Activated naive CD4-positive, alpha-beta T cell treated with anti-CD3 and anti-CD28 coated beads, Interleukin-2, amount 50 U/mL, for 24 hours (primary cell): ENCODE data around the gene ANKRD18A.

ENCODE experiments used
- H3K27ac Mint-ChIP-seq: one replicate; pipeline ENCODE4 v1.8.0; 2021; ENCODE audit warnings: mild to moderate bottlenecking, mixed read lengths
- H3K27me3 Mint-ChIP-seq: one replicate; pipeline ENCODE4 v1.8.0; 2021; ENCODE audit warnings: mixed read lengths
- H3K36me3 Mint-ChIP-seq: one replicate; pipeline ENCODE4 v1.8.0; 2021; ENCODE audit warnings: mixed read lengths
- H3K4me1 Mint-ChIP-seq: one replicate; pipeline ENCODE4 v1.8.0; 2021; ENCODE audit warnings: mixed read lengths
- H3K4me3 Mint-ChIP-seq: one replicate; pipeline ENCODE4 v1.8.0; 2021; ENCODE audit warnings: mild to moderate bottlenecking, mixed read lengths
- H3K9me3 Mint-ChIP-seq: one replicate; pipeline ENCODE4 v1.8.0; 2021; ENCODE audit warnings: mixed read lengths

The ANKRD18A gene

GRCh38 chr9:38620483-38621433, at the start of gene ANKRD18A:
Gene ANKRD18A (minus strand): TSS chr9:38620596. CDS start chr9:38620285, 311 bp downstream.
- peaks cover 7% of the 10 kb centered on the region for H3K27me3 Mint-ChIP-seq
- peak within 1 kb of the TSS; percentile 95 for H3K27ac Mint-ChIP-seq
- H3K4me1 Mint-ChIP-seq = peaks cover 24% of the 10 kb centered on the region

GRCh38 chr9:38668791-38669466, 48.5 kb upstream of the ANKRD18A start:
- Mint-ChIP-seq H3K27me3 (no peaks in the 10 kb centered on the region), H3K4me1 (no peaks in the 10 kb centered on the region)

More at GRCh38 chr9:38620483-38621433, at the start of gene ANKRD18A:
- H3K9me3 Mint-ChIP-seq = peaks cover 3% of the 10 kb centered on the region
- peaks cover 2% of the 10 kb centered on the region for H3K36me3 Mint-ChIP-seq
- H3K4me3 Mint-ChIP-seq = peak within 1 kb of the TSS; percentile 90

GRCh38 chr9:38662763-38663593, 42.6 kb upstream of the ANKRD18A start:
- H3K27ac Mint-ChIP-seq = no peak overlapping the region
- no peaks in the 10 kb centered on the region for H3K36me3 Mint-ChIP-seq
- no peaks in the 10 kb centered on the region for H3K27me3 Mint-ChIP-seq
- no peaks in the 10 kb centered on the region for H3K9me3 Mint-ChIP-seq
- no peak overlapping the region for H3K4me3 Mint-ChIP-seq
- no peaks in the 10 kb centered on the region for H3K4me1 Mint-ChIP-seq

More at GRCh38 chr9:38668791-38669466, 48.5 kb upstream of the ANKRD18A start:
- no peak overlapping the region for H3K27ac Mint-ChIP-seq
- H3K4me3 Mint-ChIP-seq = no peak overlapping the region
- no peaks in the 10 kb centered on the region for H3K36me3 Mint-ChIP-seq
- no peaks in the 10 kb centered on the region for H3K9me3 Mint-ChIP-seq

- H3K9me3 Mint-ChIP-seq = no peaks in the 10 kb centered on the region
- H3K36me3 Mint-ChIP-seq = no peaks in the 10 kb centered on the region
- peaks cover 6% of the 10 kb centered on the region for H3K27me3 Mint-ChIP-seq
- no peaks in the 10 kb centered on the region for H3K4me1 Mint-ChIP-seq
- H3K4me3 Mint-ChIP-seq = no peak overlapping the region
- no peak overlapping the region for H3K27ac Mint-ChIP-seq
Measured at GRCh38 chr9:38659538-38659937, 39.1 kb upstream of the ANKRD18A start.

GRCh38 chr9:38656896-38657295, 36.5 kb upstream of the ANKRD18A start:
- Mint-ChIP-seq H3K27ac (no peak overlapping the region), H3K4me3 (no peak overlapping the region), H3K9me3 (no peaks in the 10 kb centered on the region), H3K36me3 (no peaks in the 10 kb centered on the region), H3K27me3 (peaks cover 7% of the 10 kb centered on the region), H3K4me1 (no peaks in the 10 kb centered on the region)

GRCh38 chr9:38652486-38652885, 32.1 kb upstream of the ANKRD18A start:
- Mint-ChIP-seq H3K4me3 (no peak overlapping the region), H3K9me3 (no peaks in the 10 kb centered on the region), H3K27me3 (peaks cover 9% of the 10 kb centered on the region), H3K27ac (no peak overlapping the region), H3K36me3 (no peaks in the 10 kb centered on the region), H3K4me1 (no peaks in the 10 kb centered on the region)

- Mint-ChIP-seq H3K27ac (no peak overlapping the region), H3K36me3 (no peaks in the 10 kb centered on the region), H3K9me3 (no peaks in the 10 kb centered on the region), H3K27me3 (peaks cover 6% of the 10 kb centered on the region), H3K4me3 (no peak overlapping the region), H3K4me1 (no peaks in the 10 kb centered on the region)
Measured at GRCh38 chr9:38652044-38652443, 31.6 kb upstream of the ANKRD18A start.

- Mint-ChIP-seq H3K27me3 (peaks cover 6% of the 10 kb centered on the region), H3K4me3 (no peak overlapping the region), H3K27ac (no peak overlapping the region), H3K9me3 (no peaks in the 10 kb centered on the region), H3K36me3 (no peaks in the 10 kb centered on the region), H3K4me1 (no peaks in the 10 kb centered on the region)
Measured at GRCh38 chr9:38651400-38652042, 31.1 kb upstream of the ANKRD18A start.

- Mint-ChIP-seq H3K4me1 (no peaks in the 10 kb centered on the region), H3K27ac (no peak overlapping the region), H3K9me3 (no peaks in the 10 kb centered on the region), H3K36me3 (no peaks in the 10 kb centered on the region), H3K4me3 (no peak overlapping the region), H3K27me3 (peaks cover 6% of the 10 kb centered on the region)
Measured at GRCh38 chr9:38650564-38650963, 30.2 kb upstream of the ANKRD18A start.

GRCh38 chr9:38649731-38650363, 29.5 kb upstream of the ANKRD18A start:
- no peak overlapping the region for H3K27ac Mint-ChIP-seq
- no peaks in the 10 kb centered on the region for H3K9me3 Mint-ChIP-seq
- H3K4me1 Mint-ChIP-seq = no peaks in the 10 kb centered on the region
- H3K36me3 Mint-ChIP-seq = no peaks in the 10 kb centered on the region
- H3K27me3 Mint-ChIP-seq = peaks cover 4% of the 10 kb centered on the region
- no peak overlapping the region for H3K4me3 Mint-ChIP-seq

- Mint-ChIP-seq H3K4me3 (no peak overlapping the region), H3K4me1 (no peaks in the 10 kb centered on the region), H3K27me3 (peaks cover 4% of the 10 kb centered on the region), H3K36me3 (no peaks in the 10 kb centered on the region), H3K27ac (no peak overlapping the region), H3K9me3 (no peaks in the 10 kb centered on the region)
Measured at GRCh38 chr9:38644601-38645000, 24.2 kb upstream of the ANKRD18A start.

GRCh38 chr9:38643815-38644173, 23.4 kb upstream of the ANKRD18A start:
- no peaks in the 10 kb centered on the region for H3K36me3 Mint-ChIP-seq
- H3K4me3 Mint-ChIP-seq = no peak overlapping the region
- no peak overlapping the region for H3K27ac Mint-ChIP-seq
- H3K27me3 Mint-ChIP-seq = peaks cover 6% of the 10 kb centered on the region
- H3K9me3 Mint-ChIP-seq = no peaks in the 10 kb centered on the region
- no peaks in the 10 kb centered on the region for H3K4me1 Mint-ChIP-seq

- Mint-ChIP-seq H3K4me3 (no peak overlapping the region), H3K9me3 (no peaks in the 10 kb centered on the region), H3K27ac (no peak overlapping the region), H3K4me1 (no peaks in the 10 kb centered on the region), H3K27me3 (peaks cover 6% of the 10 kb centered on the region), H3K36me3 (no peaks in the 10 kb centered on the region)
Measured at GRCh38 chr9:38642951-38643814, 22.8 kb upstream of the ANKRD18A start.
